PFSK-1 (cell line): Measurements from ENCODE around the gene KLRK1. TPM values are rescaled to one million over a fixed set of nuclear protein-coding genes. Genes with fewer than 3 reads are reported as not detected.
"Not testable (repeated sequence)": the region's sequence is repeated elsewhere in the genome, so short reads cannot be mapped to it uniquely, and the experiment has no call there.

ENCODE experiments used
- FOXP2 ChIP-seq: optimal IDR thresholded peaks from 2 replicates; pipeline ENCODE3; 2011; ENCODE audit warnings: borderline replicate concordance, control low read depth, inconsistent platforms; ENCODE audit not compliant: insufficient read depth; ENCODE audit errors: extremely low read length, extremely low read depth
- POLR2AphosphoS5 ChIP-seq: IDR thresholded peaks from 2 replicates; pipeline ENCODE4 v1.6.1; 2012; ENCODE audit warnings: low read depth, mild to moderate bottlenecking, control low read depth, low read length, moderate library complexity
- SIN3A ChIP-seq: IDR thresholded peaks from 2 replicates; pipeline ENCODE4 v1.6.1; 2012; ENCODE audit warnings: mild to moderate bottlenecking, low read length, moderate library complexity, borderline replicate concordance; ENCODE audit not compliant: insufficient read depth
- TAF1 ChIP-seq: IDR thresholded peaks from 2 replicates; pipeline ENCODE4 v1.6.1; 2012; ENCODE audit warnings: low read length, control low read depth, borderline replicate concordance; ENCODE audit not compliant: insufficient read depth
- polyA plus RNA-seq: library from polyadenylated mRNA; unstranded; fragments of >200 nt; gene quantifications from one replicate; pipeline ENCODE4 v1.2.1, GENCODE V29; 2012; ENCODE audit warnings: low read depth, missing spikeins; ENCODE audit not compliant: insufficient read length
- TF ChIP-seq, protein P1 (sequence below), 2 experiments: IDR thresholded peaks; 2 replicates each; pipeline versions ENCODE4 v1.6.1 to v1.8.0; 2011 to 2012; ENCODE audit warnings: low read depth in 2 of 2, low read length in 2 of 2, control low read depth in 1 of 2, inconsistent platforms in 1 of 2, mild to moderate bottlenecking in 1 of 2, moderate library complexity in 1 of 2; ENCODE audit not compliant: insufficient read depth in 1 of 2

The KLRK1 gene
- polyA plus RNA-seq = not detected

- TF ChIP-seq, protein P1, sequence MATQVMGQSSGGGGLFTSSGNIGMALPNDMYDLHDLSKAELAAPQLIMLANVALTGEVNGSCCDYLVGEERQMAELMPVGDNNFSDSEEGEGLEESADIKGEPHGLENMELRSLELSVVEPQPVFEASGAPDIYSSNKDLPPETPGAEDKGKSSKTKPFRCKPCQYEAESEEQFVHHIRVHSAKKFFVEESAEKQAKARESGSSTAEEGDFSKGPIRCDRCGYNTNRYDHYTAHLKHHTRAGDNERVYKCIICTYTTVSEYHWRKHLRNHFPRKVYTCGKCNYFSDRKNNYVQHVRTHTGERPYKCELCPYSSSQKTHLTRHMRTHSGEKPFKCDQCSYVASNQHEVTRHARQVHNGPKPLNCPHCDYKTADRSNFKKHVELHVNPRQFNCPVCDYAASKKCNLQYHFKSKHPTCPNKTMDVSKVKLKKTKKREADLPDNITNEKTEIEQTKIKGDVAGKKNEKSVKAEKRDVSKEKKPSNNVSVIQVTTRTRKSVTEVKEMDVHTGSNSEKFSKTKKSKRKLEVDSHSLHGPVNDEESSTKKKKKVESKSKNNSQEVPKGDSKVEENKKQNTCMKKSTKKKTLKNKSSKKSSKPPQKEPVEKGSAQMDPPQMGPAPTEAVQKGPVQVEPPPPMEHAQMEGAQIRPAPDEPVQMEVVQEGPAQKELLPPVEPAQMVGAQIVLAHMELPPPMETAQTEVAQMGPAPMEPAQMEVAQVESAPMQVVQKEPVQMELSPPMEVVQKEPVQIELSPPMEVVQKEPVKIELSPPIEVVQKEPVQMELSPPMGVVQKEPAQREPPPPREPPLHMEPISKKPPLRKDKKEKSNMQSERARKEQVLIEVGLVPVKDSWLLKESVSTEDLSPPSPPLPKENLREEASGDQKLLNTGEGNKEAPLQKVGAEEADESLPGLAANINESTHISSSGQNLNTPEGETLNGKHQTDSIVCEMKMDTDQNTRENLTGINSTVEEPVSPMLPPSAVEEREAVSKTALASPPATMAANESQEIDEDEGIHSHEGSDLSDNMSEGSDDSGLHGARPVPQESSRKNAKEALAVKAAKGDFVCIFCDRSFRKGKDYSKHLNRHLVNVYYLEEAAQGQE (IDR thresholded peaks at IDR 0.05; ENCODE audit: insufficient read depth in 1 of 2, low read depth in 2 of 2, low read length in 2 of 2) = no peak
- TF ChIP-seq FOXP2 (no peak), TAF1 (no peak), POLR2AphosphoS5 (no peak), SIN3A (no peak)
Measured at GRCh38 chr12:10389904-10390303, at the start of gene KLRK1. KLRK1 (minus strand) TSS chr12:10390041; CDS start chr12:10388810, 1,231 bp downstream.

DNA sequence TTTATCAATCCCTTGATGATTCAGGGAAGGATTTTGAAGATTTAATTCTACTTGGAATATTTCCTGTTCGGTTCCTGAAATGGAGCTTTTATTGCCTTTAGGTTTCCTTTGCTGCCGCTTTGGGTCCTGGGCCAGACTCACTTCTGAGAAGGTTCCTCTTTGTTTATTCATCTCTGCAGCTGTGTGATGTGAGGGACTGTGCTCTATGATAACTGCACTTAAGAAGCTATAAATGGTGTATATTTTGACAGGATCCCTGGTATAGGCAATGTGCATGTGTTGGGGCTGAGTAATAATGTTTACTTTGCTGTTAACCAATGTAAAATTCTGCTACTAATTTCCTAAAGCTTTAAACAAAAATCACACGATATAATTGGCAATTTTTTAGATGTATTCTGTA lies 46.0 kb upstream of the KLRK1 start, which contains the start of gene KLRC2:
KLRC2 (minus strand) TSS at position 195 of the 400 bp plus-strand sequence; CDS start at position 171, 24 bp downstream.
- not testable (repeated sequence) for TF ChIP-seq SIN3A, TAF1, POLR2AphosphoS5

GRCh38 chr12:10420334-10420733 lies 30.5 kb upstream of the KLRK1 start, which contains the start of gene KLRC3:
KLRC3 (minus strand) TSS chr12:10420595; CDS start chr12:10420550, 45 bp downstream.
- TF ChIP-seq SIN3A, FOXP2: not testable (repeated sequence)
- TF ChIP-seq, protein P1 (IDR thresholded peaks at IDR 0.05; ENCODE audit: insufficient read depth in 1 of 2, low read depth in 2 of 2, low read length in 2 of 2) = not testable (repeated sequence)

DNA sequence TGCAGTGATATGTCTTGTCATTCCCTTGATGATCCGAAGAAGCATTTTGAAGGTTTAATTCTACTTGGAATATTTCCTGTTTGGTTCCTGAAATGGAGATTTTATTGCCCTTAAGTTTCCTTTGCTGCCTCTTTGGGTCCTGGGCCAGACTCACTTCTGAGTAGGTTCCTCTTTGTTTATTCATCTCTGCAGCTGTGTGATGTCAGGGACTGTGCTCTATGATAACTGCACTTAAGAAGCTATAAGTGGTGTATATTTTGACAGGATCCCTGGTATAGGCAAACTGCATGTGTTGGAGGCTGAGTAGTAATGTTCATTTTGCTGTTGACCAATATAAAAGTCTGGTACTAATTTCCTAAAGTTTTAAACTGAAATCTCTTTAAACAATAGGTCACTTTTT lies 19.6 kb upstream of the KLRK1 start, which contains the start of gene KLRC4:
KLRC4 (minus strand) TSS at position 366 of the 400 bp plus-strand sequence; CDS start at position 184, 182 bp downstream.
- no peak for TF ChIP-seq FOXP2
- no peak for TF ChIP-seq POLR2AphosphoS5
- no peak for TF ChIP-seq SIN3A
- TF ChIP-seq, protein P1 (IDR thresholded peaks at IDR 0.05; ENCODE audit: insufficient read depth in 1 of 2, low read depth in 2 of 2, low read length in 2 of 2) = no peak
- no peak for TF ChIP-seq TAF1

GRCh38 chr12:10408842-10409241 lies 19.0 kb upstream of the KLRK1 start:
- TF ChIP-seq POLR2AphosphoS5 (no peak), SIN3A (no peak), FOXP2 (no peak), TAF1 (no peak)
- TF ChIP-seq, protein P1 (IDR thresholded peaks at IDR 0.05; ENCODE audit: insufficient read depth in 1 of 2, low read depth in 2 of 2, low read length in 2 of 2) = no peak
